GM18868 (cell line): Measurements from ENCODE around the gene SNX5.

Experiments
- ATAC-seq: cut with Tn5 transposase; IDR thresholded peaks from one replicate; pipeline ENCODE4 v1.9.1; 2021; ENCODE audit warnings: mild to moderate bottlenecking, moderate library complexity; ENCODE audit not compliant: unreplicated experiment

The SNX5 gene

DNA sequence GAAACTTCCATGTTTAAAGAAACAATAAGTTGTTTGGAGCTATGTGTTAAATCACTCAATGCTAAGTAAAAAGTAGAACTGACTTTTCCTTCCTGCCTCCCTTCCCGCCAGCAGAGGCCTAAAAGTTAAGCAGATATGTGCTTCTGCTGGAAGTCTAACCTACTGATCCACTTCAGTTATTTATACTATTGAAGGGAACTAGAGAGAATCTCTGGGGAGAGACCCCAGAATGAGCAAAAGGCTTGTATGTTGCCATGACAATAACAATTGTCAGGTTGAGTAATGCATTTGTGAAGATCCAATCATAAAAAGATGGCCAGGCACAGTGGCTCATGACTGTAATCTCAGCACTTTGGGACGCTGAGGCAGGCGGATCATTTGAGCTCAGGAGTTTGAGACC lies 25.0 kb upstream of the SNX5 start:
- ATAC-seq: no peak

DNA sequence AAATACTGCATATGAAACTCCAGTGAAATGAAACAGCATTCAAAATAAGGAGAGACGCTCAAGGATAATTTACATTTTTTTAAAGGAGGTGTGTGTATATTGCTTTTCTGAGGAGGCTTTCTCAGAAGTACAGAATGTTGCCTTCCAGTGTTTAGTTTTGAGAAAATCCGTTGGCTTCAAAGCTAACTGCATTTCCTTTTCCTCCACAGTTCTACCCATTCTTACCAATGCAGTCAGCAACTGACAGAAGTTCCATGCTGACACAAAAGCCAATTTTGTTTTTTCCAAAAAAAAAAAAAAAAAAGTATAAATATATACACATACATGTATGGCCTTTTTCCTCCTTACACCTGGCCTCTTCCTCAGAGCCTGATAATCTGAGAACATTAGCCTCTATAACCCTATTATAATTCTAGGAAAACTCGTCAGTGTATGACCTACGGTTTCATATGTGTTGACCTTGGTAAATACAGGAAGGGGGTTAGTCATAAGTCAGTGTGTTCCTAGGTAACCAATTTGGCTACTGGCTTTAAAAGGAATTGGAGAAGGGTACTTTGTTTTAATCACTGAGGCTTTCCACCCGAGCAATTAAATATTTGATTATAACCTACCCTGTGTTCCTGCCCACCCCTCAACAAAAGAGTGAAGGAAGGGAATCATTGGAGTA lies 24.4 kb upstream of the SNX5 start:
- ATAC-seq: no peak

DNA sequence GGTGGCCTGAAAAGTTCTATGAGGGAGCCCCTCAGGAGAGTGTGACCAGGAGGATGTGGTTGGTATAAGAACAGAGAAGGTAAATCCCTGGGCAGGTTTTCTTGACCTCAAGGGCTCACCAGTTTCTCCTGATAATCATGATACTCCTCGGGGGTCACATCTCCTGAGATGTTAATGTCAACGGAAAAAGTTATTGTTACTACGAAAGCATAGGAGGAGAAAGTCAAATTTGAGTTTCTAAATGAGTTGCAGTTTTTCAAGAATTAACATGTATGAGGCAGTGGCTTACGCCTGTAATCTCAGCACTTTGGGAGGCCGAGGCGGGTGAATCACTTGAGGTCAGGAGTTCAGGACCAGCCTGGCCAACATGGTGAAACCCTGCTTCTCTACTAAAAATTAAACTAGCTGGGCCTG lies 23.6 kb upstream of the SNX5 start:
- peak; percentile 49 for ATAC-seq

DNA sequence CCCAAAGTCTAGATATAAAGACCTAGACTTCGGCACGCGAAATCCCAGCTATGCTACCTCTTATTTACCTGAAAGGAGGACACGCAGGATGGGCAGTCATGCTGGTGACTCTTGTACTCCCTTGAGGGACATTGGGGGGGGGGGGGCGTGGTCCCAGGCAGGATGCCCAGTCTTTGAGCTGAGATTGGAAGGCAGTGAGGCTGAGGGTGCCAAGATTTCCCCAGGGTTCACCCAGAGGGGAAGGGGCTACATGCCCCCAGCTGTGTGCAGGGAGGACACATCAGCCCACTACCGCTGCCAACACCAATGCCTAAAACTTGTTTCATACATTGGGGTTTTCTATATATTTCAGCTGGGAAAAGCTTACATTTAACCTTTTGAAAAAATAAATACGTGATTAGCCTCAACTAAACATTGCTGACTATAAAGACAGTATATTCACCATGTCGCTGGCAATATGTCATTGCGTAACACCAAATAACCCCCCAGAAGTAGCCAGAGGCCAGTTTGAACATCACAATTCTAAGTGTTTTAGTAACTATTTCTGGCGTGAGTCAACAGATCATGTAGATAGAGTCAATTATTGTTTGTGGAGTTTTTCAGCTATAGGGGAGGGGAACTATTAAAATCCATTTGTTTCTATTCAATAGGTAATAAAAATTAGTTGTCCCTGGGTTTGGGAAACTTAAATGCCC lies 21.8 kb upstream of the SNX5 start:
- ATAC-seq: no peak

DNA sequence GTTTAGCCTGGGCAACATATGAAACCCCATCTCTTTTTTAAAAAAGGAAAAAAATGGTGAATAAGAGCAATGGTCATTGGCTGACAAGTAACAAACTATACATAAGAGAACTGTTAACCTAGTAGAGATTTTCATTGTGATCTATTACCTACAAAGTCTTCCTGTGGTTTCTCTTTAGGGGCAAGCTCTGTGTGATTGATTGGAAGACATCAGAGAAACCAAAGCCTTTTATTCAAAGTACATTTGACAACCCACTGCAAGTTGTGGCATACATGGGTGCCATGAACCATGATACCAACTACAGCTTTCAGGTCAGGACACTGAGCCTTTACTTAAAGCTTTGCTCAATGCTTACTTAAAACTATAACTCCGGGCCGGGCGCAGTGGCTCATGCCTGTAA lies 19.4 kb upstream of the SNX5 start:
- ATAC-seq: no peak

DNA sequence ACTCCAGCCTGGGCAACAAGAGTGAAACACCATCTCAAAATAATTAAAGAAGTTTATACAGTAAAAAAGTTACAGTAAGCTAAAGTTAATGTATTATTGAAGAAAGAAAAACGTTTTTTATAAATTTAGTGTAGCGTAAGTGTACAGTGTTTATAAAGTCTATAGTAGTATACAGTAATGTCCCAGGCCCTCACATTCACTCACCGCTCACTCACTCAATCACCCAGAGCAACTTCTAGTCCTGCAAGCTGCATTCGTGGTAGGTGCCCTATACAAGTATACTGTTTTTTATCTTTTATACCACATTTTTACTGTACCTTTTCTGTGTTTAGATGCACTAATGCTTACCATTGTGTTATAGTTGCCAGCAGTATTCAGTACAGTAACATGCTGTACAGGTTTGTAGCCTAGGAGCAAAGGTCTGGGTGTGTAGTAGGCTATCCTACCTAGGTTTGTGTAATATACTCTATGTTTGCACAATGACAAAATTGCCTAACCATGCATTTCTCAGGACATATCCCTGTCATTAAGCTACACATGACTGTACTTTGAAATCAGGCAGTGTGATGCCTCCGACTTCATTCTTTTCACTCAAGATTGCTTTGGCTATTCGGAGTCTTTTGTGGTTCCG lies 16.9 kb upstream of the SNX5 start:
- no peak for ATAC-seq

DNA sequence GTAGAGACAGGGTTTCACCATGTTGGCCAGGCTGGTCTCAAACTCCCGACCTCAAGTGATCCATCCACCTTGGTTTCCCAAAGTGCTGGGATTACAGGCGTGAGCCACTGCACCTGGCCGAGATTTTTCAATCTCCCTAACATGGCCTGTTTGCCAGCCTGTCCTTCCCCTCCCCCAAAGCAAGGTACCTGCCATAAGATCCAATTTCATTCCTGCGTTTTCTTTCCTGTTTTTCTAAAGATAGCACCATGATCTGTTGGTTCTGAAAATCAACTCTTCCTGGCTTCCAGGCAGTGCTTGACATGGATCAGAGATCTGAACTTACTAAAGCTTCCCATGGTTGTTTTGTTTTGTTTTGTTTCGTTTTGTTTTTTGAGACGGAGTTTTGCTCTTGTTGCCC lies 7.7 kb upstream of the SNX5 start:
- ATAC-seq: no peak

DNA sequence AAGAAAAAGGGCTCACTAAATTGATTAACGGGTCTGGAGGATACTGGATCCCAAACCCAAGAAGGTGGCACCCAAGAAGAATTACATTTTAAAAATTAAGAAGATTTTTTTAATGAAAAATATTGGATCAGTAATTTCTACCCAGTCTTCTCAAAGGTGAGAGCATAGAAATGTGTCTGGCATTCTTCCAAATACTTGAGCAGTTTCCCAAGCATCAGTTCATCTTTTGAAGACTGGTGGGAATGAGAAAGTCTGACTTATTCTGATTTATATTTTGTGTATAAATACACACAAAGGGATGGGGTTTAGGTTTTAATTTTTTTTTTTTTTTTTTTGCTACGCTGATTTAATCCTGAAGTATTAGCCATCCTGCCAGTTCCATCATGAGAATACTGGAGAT lies 3.5 kb upstream of the SNX5 start:
- no peak for ATAC-seq

DNA sequence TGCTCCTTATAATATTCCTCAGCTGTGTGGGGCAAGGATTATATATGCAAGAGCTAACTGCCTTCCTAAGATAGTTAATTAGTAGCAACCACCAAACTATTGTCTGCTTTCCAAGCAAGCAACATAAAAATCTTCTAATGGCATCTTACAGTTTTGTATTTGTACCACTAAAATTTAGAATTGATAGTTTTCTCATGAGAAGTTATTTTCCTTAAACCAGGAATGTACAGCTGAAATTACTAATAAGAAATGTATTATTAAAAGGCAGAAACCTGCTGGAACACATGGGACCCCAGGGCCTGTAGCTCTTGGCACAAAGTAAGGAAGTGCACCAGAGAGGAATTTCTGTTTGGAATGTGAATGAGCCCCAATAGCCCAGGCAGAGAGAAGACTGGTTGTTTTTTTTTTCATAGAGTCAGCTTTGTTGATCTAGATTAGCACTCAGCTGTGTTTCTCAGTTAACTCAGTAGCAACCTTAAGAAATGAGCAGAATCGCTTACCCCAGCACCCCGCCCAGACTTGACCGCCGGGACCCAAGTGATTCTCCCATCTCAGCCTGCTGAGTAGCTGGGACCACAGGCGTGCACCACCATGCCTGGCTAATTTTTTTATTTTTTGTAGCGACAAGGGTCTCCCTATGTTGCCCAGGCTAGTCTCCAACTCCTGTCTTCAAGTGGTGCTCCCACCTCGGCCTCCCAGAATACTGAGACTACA lies 2.9 kb upstream of the SNX5 start:
- ATAC-seq: no peak

DNA sequence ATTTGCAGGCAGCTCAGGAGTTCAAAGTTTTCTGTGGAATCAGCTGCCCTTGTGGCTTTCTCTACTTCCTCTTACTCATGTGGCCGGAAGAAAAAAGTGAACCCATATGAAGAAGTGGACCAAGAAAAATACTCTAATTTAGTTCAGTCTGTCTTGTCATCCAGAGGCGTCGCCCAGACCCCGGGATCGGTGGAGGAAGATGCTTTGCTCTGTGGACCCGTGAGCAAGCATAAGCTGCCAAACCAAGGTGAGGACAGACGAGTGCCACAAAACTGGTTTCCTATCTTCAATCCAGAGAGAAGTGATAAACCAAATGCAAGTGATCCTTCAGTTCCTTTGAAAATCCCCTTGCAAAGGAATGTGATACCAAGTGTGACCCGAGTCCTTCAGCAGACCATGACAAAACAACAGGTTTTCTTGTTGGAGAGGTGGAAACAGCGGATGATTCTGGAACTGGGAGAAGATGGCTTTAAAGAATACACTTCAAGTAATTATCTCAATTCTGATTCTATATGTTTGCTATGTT lies 1.4 kb upstream of the SNX5 start:
- ATAC-seq: no peak

DNA sequence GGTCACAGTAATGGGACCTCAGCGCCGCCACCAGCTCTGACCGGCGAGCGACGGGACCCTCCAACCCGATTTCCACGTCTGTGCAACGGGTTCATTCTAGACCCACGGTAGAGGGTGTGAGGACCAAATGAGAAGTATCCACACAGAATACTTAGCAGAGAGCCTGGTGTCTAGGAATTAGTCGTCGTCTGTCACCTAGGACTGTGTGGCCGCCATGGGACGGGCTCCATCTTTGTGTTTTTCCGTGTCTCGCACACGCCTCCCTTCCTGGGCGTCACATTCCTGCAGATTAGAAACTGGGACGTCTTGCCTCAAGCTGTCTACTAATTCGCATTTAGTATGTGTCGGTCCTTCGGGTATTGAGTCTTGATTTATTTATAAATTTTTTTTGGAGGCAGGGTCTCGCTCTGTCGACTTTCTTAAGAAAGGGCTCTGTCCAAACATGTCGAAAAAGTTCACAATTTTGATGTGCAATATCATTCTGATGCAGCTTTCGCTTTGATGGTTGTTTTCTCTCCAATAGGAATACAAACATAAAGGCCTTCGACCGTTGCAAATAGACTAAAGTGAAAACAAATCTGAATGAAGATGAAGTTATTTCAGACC lies 787 bp upstream of the SNX5 start:
- peak; percentile 1 for ATAC-seq

DNA sequence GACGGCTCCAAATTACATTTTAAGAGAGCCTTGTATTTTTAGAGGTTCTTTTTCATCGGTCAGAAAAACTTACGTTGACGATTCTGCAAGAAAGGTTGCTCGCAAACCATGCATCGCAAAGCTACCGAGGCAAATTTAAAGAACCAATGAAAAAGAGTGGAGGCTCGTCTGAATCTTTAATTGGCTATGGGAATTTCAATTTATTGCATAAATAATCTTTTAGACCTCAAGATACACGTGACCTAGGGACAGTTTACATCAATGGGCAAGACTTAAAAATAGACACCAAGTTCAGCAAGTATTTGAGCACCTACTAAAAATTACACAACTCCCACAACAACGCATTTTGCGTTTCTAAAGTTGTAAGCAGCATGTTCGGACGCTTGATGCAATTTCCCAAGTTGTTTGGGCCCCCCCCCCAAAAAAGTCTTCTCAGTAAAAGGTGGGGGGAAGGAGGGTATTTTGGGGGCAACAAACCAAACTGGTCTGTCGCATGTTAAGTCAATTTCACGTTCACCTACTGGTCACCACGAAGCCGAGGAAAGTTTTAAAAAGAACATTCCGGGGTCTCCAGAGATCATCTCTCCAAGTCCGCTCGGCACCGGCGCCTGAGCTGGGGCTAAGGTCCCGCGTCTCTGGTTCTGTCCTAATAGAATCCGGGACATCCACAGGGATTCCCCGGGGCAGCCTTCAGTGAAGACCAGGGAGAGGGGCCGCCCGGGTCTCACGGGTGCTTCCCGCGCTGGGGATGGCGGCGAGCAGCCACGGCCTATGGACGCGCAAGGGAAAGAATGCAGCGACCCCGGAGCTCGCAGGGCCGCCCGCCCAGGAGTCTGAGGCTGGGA lies 851 bp downstream of the SNX5 start:
- no peak for ATAC-seq

DNA sequence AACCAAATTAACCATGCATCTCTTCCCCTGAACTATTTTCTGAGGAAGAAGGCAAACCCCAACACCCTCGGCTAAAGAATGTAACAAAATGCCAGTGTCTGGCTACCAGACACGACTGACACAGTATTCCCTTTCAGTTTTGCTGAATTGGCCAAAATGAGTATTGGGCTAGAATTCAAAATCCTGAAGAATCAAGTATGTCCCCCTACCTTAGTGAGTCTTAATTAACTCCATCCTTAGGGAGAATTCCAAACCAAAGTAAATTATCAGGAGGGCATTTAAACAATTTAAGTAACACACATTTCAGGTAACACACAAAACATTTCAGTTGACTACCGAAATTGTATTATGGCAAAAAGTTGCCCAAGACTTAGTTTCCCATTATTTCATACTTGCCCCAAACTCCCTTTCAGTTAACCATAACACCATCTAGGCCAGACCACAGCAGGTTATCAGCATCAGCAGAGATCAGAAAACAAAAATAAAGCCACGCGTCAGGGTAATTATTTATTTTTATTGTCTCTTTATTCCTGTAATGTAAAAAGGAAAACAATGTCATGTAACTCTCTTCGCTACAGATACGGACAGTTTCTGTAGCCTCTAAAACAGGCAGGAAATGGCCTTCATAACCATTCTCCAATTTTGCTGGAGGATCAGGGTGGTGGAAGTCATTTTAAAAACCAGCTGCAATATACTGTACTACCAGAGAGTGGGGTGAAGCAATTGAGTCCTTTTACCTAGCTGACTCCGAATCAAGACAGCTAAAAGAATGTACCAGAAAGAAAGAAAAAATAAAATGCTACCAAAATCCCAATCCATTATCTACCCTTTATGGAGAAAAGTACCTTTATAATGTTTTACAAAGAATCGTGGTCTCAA lies 1.9 kb downstream of the SNX5 start:
- no peak for ATAC-seq

DNA sequence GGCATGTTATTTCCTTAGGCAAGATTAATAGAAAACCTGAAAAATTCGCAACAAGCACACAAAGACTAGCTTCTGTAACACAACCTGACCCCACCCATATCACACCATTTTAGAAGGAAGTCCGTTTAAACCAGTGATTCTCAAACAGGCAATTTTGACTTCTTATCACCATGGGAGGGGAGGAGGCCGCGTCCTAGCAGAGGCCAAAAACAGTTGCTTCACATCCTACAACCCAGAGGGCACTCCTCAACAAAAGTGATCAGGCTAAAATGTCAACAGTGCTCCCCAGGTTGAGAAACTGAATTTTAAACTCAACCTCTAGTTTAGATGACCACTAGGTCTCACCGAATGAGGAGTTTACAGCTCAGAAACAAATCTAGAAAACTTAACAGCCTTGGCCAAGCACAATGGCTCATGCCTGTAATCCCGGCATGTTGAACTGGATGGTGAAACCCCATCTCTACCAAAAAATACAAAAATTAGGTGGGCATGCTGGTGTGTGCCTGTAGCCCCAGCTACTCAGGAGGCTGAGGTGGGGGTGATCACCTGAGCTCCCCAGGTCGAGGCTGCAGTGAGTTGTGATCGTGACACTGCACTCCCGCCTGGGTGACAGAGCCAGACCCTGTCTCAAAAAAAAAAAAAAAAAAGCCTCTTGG lies 3.4 kb downstream of the SNX5 start:
- ATAC-seq: no peak

DNA sequence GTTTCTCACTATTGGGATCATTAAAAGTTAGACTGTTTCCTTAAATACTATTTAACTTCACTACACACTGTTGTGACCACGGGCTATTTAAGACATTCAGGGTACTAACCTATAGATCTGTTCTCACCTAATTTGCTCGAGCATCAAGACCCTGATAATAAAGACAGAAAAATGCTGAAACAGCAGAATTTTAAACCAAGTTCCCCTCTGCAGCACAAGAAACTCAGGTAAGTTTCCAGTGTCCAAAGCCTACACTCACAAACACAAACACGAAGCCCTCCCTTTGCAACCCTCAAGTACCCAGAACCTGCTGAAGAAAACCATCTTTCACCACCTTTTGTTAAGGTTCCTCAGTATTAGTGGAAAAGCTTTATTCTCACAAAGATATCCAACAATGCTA lies 4.0 kb downstream of the SNX5 start:
- ATAC-seq: no peak

DNA sequence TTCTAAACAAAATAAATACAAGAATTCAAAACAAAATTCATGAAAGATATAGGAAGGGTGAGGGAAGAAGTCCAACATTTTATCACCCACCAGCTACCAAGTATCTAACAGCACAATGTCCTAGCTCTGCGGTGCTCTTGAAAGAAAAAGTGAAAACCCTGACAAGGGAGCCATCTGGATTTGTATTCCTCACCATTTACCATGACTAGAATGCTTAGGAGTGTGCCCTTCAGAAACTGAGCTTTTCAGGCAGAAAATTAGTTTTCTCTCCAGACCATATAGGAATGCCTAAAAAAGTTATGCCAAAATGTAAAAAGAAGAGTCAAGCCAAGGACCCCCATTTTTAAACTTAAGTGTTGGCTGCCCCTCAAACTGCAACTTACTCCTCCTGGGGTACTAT lies 4.5 kb downstream of the SNX5 start:
- ATAC-seq: no peak

DNA sequence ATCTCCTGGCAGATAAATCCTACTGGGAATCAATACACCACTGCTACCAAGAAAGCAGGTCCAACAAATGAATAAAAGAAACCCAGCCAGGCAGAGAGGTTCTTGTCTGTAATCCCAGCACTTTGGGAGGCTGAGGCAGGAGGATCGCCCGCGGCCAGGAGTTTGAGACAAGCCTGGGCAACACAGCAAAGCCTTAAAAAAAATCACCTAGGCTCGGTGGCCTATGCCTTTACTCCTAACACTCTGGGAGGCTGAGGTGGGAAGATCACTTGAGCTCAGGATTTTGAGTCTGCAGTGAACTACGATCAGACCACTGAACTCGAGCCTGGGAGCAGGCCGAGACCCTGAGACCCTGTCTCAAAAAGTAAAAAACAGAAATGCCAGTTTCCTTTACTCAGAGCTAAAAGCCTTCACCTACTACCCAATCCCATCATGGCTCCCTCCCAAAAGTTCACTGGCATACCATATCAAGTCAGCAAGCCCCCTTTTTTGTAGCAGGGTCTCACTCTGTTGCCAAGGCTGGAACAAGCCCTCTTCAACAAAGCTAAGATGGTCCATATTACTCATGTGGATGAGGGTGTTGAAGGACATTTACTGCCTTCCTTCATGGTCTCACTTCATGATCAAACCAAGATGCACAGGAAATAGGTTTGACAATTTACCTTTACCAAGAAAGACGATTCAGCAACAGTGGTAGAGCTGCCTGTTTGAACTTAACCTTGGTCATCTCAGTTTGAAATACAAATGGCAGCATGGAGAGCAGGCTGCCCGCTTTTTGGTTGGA lies 5.3 kb downstream of the SNX5 start:
- no peak for ATAC-seq

DNA sequence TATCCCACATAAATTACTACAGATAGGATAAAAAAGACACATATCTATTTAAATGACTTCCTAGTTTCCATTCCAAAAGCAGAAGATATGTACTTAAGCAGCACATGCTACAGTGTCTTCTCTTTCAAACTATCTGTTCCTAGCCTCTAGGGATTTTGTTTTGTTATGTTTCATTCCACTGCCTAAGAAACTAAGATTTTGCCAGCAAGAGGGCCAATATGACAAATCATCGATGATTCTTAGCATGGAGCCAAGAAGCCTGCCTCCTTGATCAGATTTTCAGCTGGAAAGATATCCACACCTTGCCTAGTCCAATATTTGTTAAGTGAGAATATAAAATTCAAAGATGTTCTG lies 7.0 kb downstream of the SNX5 start:
- no peak for ATAC-seq
